OCI-M2 (cell line): Measurements from ENCODE around the gene ZFP36.

Experiments used
- DNase-seq: peaks from one replicate; lab custom pipeline; 2025; ENCODE audit not compliant: unreplicated experiment; lab: John Stamatoyannopoulos, UW

ZFP36 gene

GRCh38 chr19:39382991-39383828 lies 23.4 kb upstream of the ZFP36 start:
- no peak for DNase-seq

- DNase-seq: no peak
Measured at GRCh38 chr19:39384839-39385568, 21.6 kb upstream of the ZFP36 start.

- no peak for DNase-seq
Measured at GRCh38 chr19:39385629-39386411, 20.8 kb upstream of the ZFP36 start.

DNA sequence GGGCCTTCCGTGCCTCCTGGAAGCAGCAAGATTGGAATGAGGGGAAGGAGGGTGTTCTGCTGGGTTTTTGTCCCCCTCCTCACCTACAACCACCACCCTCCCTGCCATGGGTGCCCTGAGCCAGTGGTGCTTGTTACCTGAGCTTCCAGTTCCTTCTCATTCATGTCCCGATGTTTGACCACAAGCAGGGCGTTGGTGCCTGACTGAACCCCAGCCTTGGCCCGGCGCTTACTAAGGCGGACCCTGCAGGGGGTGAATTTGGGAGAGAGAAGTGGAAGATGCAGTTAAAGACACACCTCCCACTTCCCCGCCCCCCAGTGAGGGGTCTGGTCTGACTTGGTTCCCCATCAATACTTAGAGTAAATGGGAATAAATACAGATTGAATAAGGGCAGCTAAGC lies 20.1 kb upstream of the ZFP36 start:
- DNase-seq: no peak

DNA sequence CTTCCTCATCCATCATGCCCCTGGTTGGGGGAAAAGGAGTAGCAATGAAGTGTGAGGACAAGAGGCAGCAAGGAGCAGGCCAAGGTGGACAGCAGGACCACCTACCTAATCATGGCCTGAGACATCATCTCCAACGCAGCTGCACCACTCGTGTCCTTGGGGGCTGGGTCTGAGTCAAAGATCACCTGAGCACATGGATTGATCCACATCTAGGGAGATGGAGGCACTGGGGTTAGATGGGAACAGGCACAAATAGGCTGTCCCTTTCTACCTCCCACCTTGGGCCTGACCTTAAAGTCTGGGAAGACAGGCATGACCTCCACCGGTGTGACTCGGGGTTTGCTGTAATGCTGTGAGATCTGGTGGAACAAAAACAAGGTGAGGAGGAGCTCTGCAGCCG lies 18.0 kb upstream of the ZFP36 start:
- DNase-seq: no peak

DNA sequence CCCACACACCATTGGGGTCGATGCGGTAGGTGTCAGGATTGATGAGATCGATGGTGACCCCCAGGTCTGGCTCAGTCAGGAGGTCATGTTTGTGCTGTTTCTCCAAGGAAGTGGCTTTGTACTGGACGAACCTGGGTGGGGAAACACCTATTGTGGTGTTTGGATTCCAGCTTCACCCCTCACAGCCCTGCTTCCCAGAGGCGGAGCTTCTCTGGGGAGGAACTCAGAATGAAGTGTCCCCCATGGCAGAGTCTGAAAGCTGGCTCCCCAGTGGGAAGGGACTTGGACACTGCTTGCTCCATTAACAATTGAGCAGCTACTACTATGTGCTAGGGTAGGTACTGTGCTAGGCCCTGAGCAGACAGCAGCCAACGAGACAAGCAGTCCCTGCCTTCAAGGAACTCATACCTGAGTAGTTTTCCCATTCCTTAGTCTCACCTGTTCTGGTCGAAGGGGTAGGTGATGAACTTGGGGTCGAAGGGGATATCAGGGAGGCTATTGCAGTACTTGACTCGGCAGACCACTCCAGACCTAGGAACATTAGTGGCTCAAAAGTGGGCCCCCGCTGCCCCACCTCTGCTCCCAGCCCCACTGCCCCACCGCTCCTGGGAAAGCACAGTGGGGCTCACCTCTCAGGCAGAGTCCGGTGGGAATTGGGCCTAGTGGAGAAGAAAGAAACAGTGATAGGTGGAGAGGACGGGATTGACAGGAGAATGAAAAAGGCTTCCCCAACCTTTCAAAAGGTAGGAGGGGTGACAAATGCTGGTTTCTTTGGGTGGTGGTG lies 16.8 kb upstream of the ZFP36 start:
- DNase-seq: no peak

- DNase-seq: no peak
Measured at GRCh38 chr19:39390451-39390750, 16.2 kb upstream of the ZFP36 start.

GRCh38 chr19:39390751-39391437 lies 15.8 kb upstream of the ZFP36 start, which contains the start of the genes MED29 and PAF1:
Gene MED29 (plus strand): TSS chr19:39391378. CDS start chr19:39391423, 45 bp downstream.
Gene PAF1 (minus strand): TSS chr19:39391106. CDS start chr19:39390864, 242 bp downstream.
- peak; percentile 99 for DNase-seq

- peak; percentile 84 for DNase-seq
Measured at GRCh38 chr19:39397360-39398296, 9.0 kb upstream of the ZFP36 start.

GRCh38 chr19:39398297-39398864 lies 8.3 kb upstream of the ZFP36 start:
- no peak for DNase-seq

- DNase-seq: no peak
Measured at GRCh38 chr19:39399668-39400050, 7.0 kb upstream of the ZFP36 start.

DNA sequence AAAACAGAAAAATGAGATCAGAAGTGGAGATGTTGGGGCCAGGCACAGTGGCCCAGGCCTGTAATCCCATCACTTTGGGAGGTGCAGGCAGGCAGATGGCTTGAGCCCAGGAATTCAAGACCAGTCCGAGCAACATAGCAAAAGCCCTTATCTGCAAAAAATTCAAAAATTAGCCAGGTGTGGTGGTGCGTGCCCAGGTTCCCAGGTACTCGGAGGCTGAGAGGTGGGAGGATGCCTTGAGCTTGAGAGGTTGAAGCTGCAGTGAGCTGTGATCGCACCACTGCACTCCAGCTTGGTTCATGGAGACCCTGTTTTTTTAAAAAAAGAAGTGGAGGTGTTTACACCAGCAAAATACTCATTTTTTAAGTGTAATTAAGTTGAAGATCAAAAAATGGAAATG lies 6.6 kb upstream of the ZFP36 start:
- no peak for DNase-seq

DNA sequence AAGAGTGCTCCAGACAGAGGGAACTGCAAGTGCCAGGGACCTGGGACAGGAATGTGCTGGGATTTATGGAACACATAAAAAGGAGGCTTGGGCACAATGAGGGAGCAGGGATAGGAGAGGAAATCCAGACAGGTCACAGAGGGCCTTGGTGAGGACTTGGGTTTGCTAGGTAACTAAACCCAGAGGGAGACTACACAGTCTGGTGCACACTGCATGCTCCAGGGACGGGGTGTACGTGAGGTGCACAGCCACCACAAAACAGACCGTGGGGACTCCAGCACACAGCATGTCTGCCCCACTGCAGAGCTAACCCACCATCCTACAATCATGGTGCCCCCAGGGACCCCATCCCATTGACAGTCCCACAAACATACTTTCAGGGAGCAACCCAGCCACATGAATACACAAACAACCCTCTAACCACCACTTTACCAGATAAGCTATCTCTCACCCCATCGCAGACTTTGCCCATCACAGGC lies 5.5 kb upstream of the ZFP36 start:
- DNase-seq: no peak

GRCh38 chr19:39401549-39402345 lies 4.9 kb upstream of the ZFP36 start:
- DNase-seq: no peak

DNA sequence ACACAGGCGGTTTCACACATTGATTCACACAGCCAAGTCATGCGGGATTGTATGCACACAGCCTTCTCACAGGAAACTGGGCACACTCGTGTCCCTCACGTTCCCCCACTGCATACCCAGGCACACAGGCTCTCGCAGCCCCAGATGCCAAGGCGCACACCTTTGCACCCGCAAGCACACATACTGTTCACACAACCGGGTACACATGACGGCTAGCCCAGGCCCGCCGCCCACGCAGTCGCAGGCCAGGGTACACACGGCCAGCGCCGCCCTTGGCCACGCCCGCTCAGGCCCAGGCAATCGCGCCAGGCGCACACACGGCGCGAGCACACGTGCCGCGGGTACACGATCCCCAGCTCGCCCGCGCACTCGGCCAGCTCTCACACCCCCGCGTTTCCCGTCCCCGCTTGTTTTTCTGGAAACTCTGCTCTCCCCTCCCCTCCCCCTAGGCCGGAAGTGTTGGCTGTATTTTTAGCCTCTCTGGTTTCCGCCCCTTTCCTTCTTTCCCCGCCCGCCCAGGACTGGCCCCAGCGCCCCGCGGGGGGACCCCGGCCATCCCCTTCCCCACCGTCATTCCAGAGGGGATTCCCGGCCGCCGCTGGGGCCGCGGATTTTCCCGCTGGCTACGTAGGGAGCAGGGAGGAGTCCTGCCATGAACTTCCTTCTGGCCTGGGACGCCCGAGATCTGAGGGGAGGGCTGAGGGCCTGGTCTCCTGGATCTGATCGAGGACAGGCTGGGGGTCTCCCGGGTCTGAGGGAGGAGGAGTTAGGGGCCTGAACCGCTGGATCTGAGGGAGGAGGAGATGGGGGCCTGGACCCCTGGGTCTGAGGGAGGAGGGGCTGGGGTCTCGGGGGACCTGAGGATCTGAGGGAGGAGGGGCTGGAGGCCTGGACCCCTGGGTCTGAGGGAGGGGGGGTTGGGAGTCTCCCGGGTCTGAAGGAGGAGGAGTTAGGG lies 4.0 kb upstream of the ZFP36 start:
- peak; percentile 64 for DNase-seq
